HepG2 (cell line): ENCODE data around the gene STK11. TPM values are rescaled to one million over a fixed set of nuclear protein-coding genes. Genes with fewer than 3 reads are reported as not detected.

ENCODE experiments used
- CHD2 ChIP-seq: IDR thresholded peaks from 2 replicates; pipeline ENCODE4 v1.6.1; 2011; ENCODE audit warnings: low read depth, low read length, improper control_type of control experiment
- GATAD2A ChIP-seq: IDR thresholded peaks from 2 replicates; pipeline ENCODE4 v1.6.1; 2016
- GFI1 ChIP-seq: sonication (generic); formaldehyde crosslinking; IDR thresholded peaks from 2 replicates; pipeline ENCODE4 v1.5.0; 2020; ENCODE audit warnings: missing genetic modification reagents, mild to moderate bottlenecking, borderline replicate concordance
- HDAC2 ChIP-seq: sonication (generic); formaldehyde crosslinking; IDR thresholded peaks from 2 replicates; pipeline ENCODE4 v1.4.0; 2020; ENCODE audit warnings: missing genetic modification reagents
- HNF4G ChIP-seq, 2 experiments: sonication (generic) in 1 of 2; formaldehyde crosslinking in 1 of 2; IDR thresholded peaks; 2 replicates each; pipeline versions ENCODE4 v1.4.0 to v1.6.1; 2011 to 2020; ENCODE audit warnings: borderline replicate concordance in 2 of 2, low read depth in 2 of 2, mild to moderate bottlenecking in 2 of 2, low read length in 1 of 2, missing genetic modification reagents in 1 of 2, moderate library complexity in 1 of 2
- MTA3 ChIP-seq: sonication (generic); formaldehyde crosslinking; IDR thresholded peaks from 2 replicates; pipeline ENCODE4 v1.4.0; 2020; ENCODE audit warnings: missing genetic modification reagents
- NR1H2 ChIP-seq: sonication (generic); formaldehyde crosslinking; IDR thresholded peaks from 2 replicates; pipeline ENCODE4 v1.8.1; 2022; ENCODE audit warnings: low read depth, missing genetic modification reagents, borderline replicate concordance
- PHF21A ChIP-seq: sonication (generic); formaldehyde crosslinking; IDR thresholded peaks from 2 replicates; pipeline ENCODE4 v1.5.0; 2020; ENCODE audit warnings: mild to moderate bottlenecking, missing genetic modification reagents
- REPIN1 ChIP-seq: sonication (generic); formaldehyde crosslinking; IDR thresholded peaks from 2 replicates; pipeline ENCODE4 v1.8.0; 2022; ENCODE audit warnings: missing genetic modification reagents, low read depth, mild to moderate bottlenecking, borderline replicate concordance
- RNF2 ChIP-seq: fragments of 450-650 bp; conservative IDR thresholded peaks from 2 replicates; pipeline ENCODE4 v1.6.1; 2016; ENCODE audit warnings: low read depth
- SALL1 ChIP-seq: sonication (generic); formaldehyde crosslinking; IDR thresholded peaks from 2 replicates; pipeline ENCODE4 v1.8.0; 2022; ENCODE audit warnings: mild to moderate bottlenecking, missing genetic modification reagents
- SOX5 ChIP-seq: IDR thresholded peaks from 2 replicates; pipeline ENCODE4 v1.6.1; 2016; ENCODE audit warnings: borderline replicate concordance
- YEATS4 ChIP-seq: sonication (generic); formaldehyde crosslinking; IDR thresholded peaks from 2 replicates; pipeline ENCODE4 v1.4.0; 2020; ENCODE audit warnings: missing genetic modification reagents, borderline replicate concordance
- ZBTB7A ChIP-seq: sonication (generic); formaldehyde crosslinking; IDR thresholded peaks from 2 replicates; pipeline ENCODE4 v1.8.0; 2022; ENCODE audit warnings: mild to moderate bottlenecking, missing genetic modification reagents
- ZFP36L2 ChIP-seq: sonication (generic); formaldehyde crosslinking; IDR thresholded peaks from 2 replicates; pipeline ENCODE4 v1.4.0; 2020; ENCODE audit warnings: missing genetic modification reagents
- ZMYM2 ChIP-seq: sonication (generic); formaldehyde crosslinking; IDR thresholded peaks from 2 replicates; pipeline ENCODE4 v1.8.0; 2022; ENCODE audit warnings: mild to moderate bottlenecking, missing genetic modification reagents
- ZNF232 ChIP-seq: sonication (generic); formaldehyde crosslinking; IDR thresholded peaks from 2 replicates; pipeline ENCODE4 v1.4.0; 2020; ENCODE audit warnings: missing genetic modification reagents, borderline replicate concordance
- ZNF296 ChIP-seq: sonication (generic); formaldehyde crosslinking; conservative IDR thresholded peaks from 2 replicates; pipeline ENCODE4 v1.5.0; 2020; ENCODE audit warnings: mild to moderate bottlenecking, missing genetic modification reagents
- ZNF30 ChIP-seq: sonication (generic); formaldehyde crosslinking; IDR thresholded peaks from 2 replicates; pipeline ENCODE4 v1.5.0; 2020; ENCODE audit warnings: mild to moderate bottlenecking, missing genetic modification reagents
- ZSCAN12 ChIP-seq: sonication (generic); formaldehyde crosslinking; IDR thresholded peaks from 2 replicates; pipeline ENCODE4 v1.9.0; 2021; ENCODE audit warnings: mild to moderate bottlenecking, missing genetic modification reagents
- ZSCAN25 ChIP-seq: sonication (generic); formaldehyde crosslinking; IDR thresholded peaks from 2 replicates; pipeline ENCODE4 v1.8.0; 2022; ENCODE audit warnings: mild to moderate bottlenecking, missing genetic modification reagents
- polyA plus RNA-seq, 8 experiments: library from polyadenylated mRNA; depleted of rRNA in 3 of 8; stranded (reverse) in 7 of 8; unstranded in 1 of 8; fragments of >200 nt; fragmentation: Illumina TruSeq in 4 of 8; extraction: Trizol in 4 of 8; gene quantifications; 2 replicates each; pipeline versions ENCODE4 v1.2.1 to v1.2.3, GENCODE V29; 2011 to 2016; ENCODE audit warnings: low read depth in 4 of 8, missing spikeins in 1 of 8, mixed read lengths in 1 of 8; ENCODE audit not compliant: insufficient read depth in 1 of 8
- total RNA-seq, 5 experiments: library from RNA; depleted of rRNA; stranded (reverse); fragments of >200 nt; fragmentation: Illumina TruSeq; extraction: Trizol; gene quantifications; 2 replicates each; pipeline ENCODE4 v1.2.3, GENCODE V29; 2016; ENCODE audit warnings: low read depth in 1 of 5
- TF ChIP-seq, protein P1 (sequence below): sonication (generic); formaldehyde crosslinking; IDR thresholded peaks from 2 replicates; pipeline ENCODE4 v1.8.1; 2023; ENCODE audit warnings: mild to moderate bottlenecking, inconsistent platforms, moderate library complexity, missing genetic modification reagents, borderline replicate concordance
- TF ChIP-seq, protein P2 (sequence below): sonication (generic); formaldehyde crosslinking; conservative IDR thresholded peaks from 2 replicates; pipeline ENCODE4 v1.4.0; 2020; ENCODE audit warnings: missing genetic modification reagents
- TF ChIP-seq, protein P3 (sequence below): sonication (generic); formaldehyde crosslinking; IDR thresholded peaks from 2 replicates; pipeline ENCODE4 v1.4.0; 2020; ENCODE audit warnings: mild to moderate bottlenecking, missing genetic modification reagents
- TF ChIP-seq, protein P4 (sequence below): sonication (generic); formaldehyde crosslinking; IDR thresholded peaks from 2 replicates; pipeline ENCODE4 v1.9.0; 2022; ENCODE audit warnings: low read depth, missing genetic modification reagents

STK11 gene
- total and polyA plus RNA-seq, 2 of the 13 experiments (the other 11 are each of a cell fraction or from before 2014, with no cell fraction given), result 27.5 to 43.6 TPM

DNA sequence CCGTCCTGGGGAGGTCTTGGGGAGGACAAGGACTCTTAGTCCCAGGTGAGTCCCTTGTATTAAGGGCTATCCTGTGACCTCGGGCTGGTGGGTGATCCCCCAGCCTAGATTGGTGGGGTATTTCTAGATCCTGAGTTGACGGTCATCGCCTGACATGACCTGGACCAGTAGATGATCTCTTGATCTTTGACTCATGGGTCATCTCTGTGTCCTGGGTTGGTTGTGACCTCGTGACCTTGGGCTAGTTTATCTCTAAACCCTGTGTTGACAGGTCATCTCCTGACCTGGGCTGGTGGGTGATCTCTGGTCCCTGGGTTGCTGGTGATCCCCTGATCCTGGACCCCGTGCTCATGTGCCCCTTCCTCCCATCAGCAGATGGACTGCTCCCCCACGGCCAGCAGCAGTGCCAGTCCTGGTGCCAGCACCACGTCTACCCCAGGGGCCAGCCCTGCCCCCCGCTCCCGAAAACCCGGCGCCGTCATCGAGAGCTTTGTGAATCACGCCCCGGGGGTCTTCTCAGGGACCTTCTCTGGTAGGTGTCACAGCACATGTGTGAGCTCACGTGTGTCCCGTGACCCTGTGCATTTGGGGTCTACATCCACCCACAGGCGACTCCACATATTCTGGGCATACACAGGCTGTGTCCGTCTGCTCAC is 49.1 kb downstream of the STK11 start (continued):
- TF ChIP-seq, protein P1, sequence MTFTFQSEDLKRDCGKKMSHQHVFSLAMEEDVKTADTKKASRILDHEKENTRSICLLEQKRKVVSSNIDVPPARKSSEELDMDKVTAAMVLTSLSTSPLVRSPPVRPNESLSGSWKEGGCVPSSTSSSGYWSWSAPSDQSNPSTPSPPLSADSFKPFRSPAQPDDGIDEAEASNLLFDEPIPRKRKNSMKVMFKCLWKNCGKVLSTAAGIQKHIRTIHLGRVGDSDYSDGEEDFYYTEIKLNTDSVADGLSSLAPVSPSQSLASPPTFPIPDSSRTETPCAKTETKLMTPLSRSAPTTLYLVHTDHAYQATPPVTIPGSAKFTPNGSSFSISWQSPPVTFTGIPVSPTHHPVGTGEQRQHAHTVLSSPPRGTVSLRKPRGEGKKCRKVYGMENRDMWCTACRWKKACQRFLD (CRISPR knock-in tag), result no peak
- TF ChIP-seq SOX5 (0 out of 2 replicates have a peak, but pooled peaks have one; percentile 31), GFI1 (CRISPR knock-in tag) (no peak), ZSCAN12 (no peak), PHF21A (peak; percentile 44), CHD2 (no peak), RNF2 (no peak), REPIN1 (CRISPR knock-in tag) (0 out of 2 replicates have a peak, but pooled peaks have one; percentile 47), YEATS4 (CRISPR knock-in tag) (no peak), NR1H2 (CRISPR knock-in tag) (no peak), ZSCAN25 (peak; percentile 52; the same call in 1 of the 2 replicates), ZNF232 (CRISPR knock-in tag) (no peak), ZBTB7A (CRISPR knock-in tag) (peak; percentile 70; the same call in 1 of the 2 replicates), ZNF30 (CRISPR knock-in tag) (no peak), SALL1 (peak; percentile 83), ZFP36L2 (CRISPR knock-in tag) (no peak), ZNF296 (0 out of 2 replicates have a peak, but pooled peaks have one; percentile 65), ZMYM2 (CRISPR knock-in tag) (peak; percentile 93), GATAD2A (CRISPR knock-in tag) (peak; percentile 61; the same call in 1 of the 2 replicates), HDAC2 (CRISPR knock-in tag) (peak; percentile 73), HNF4G (IDR thresholded peaks at IDR 0.05; ENCODE audit: borderline replicate concordance, low read depth, low read length) (peak; percentile 90), HNF4G (CRISPR knock-in tag; IDR thresholded peaks at IDR 0.05; ENCODE audit: borderline replicate concordance, low read depth) (peak; percentile 79; the same call in 1 of the 2 replicates), MTA3 (CRISPR knock-in tag) (no peak)
- TF ChIP-seq, protein P2, sequence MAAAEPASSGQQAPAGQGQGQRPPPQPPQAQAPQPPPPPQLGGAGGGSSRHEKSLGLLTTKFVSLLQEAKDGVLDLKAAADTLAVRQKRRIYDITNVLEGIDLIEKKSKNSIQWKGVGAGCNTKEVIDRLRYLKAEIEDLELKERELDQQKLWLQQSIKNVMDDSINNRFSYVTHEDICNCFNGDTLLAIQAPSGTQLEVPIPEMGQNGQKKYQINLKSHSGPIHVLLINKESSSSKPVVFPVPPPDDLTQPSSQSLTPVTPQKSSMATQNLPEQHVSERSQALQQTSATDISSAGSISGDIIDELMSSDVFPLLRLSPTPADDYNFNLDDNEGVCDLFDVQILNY, result no peak
- TF ChIP-seq, protein P3, sequence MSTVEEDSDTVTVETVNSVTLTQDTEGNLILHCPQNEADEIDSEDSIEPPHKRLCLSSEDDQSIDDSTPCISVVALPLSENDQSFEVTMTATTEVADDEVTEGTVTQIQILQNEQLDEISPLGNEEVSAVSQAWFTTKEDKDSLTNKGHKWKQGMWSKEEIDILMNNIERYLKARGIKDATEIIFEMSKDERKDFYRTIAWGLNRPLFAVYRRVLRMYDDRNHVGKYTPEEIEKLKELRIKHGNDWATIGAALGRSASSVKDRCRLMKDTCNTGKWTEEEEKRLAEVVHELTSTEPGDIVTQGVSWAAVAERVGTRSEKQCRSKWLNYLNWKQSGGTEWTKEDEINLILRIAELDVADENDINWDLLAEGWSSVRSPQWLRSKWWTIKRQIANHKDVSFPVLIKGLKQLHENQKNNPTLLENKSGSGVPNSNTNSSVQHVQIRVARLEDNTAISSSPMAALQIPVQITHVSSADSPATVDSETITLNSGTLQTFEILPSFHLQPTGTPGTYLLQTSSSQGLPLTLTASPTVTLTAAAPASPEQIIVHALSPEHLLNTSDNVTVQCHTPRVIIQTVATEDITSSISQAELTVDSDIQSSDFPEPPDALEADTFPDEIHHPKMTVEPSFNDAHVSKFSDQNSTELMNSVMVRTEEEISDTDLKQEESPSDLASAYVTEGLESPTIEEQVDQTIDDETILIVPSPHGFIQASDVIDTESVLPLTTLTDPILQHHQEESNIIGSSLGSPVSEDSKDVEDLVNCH (CRISPR knock-in tag), result no peak
- TF ChIP-seq, protein P4, sequence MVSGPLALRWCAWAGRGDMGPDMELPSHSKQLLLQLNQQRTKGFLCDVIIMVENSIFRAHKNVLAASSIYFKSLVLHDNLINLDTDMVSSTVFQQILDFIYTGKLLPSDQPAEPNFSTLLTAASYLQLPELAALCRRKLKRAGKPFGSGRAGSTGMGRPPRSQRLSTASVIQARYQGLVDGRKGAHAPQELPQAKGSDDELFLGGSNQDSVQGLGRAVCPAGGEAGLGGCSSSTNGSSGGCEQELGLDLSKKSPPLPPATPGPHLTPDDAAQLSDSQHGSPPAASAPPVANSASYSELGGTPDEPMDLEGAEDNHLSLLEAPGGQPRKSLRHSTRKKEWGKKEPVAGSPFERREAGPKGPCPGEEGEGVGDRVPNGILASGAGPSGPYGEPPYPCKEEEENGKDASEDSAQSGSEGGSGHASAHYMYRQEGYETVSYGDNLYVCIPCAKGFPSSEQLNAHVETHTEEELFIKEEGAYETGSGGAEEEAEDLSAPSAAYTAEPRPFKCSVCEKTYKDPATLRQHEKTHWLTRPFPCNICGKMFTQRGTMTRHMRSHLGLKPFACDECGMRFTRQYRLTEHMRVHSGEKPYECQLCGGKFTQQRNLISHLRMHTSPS (CRISPR knock-in tag), result peak; percentile 64; the same call in 1 of the 2 replicates
